Measurements from ENCODE around the gene CNNM2. TPM values are rescaled to one million over a fixed set of nuclear protein-coding genes. Genes with fewer than 3 reads are reported as not detected.
"Not testable (repeated sequence)": the region's sequence is repeated elsewhere in the genome, so short reads cannot be mapped to it uniquely, and the experiment has no call there.

Gene CNNM2
- total RNA-seq, 1 experiment from 2014 or later, result 23.5 TPM

- TF ChIP-seq, protein P1, sequence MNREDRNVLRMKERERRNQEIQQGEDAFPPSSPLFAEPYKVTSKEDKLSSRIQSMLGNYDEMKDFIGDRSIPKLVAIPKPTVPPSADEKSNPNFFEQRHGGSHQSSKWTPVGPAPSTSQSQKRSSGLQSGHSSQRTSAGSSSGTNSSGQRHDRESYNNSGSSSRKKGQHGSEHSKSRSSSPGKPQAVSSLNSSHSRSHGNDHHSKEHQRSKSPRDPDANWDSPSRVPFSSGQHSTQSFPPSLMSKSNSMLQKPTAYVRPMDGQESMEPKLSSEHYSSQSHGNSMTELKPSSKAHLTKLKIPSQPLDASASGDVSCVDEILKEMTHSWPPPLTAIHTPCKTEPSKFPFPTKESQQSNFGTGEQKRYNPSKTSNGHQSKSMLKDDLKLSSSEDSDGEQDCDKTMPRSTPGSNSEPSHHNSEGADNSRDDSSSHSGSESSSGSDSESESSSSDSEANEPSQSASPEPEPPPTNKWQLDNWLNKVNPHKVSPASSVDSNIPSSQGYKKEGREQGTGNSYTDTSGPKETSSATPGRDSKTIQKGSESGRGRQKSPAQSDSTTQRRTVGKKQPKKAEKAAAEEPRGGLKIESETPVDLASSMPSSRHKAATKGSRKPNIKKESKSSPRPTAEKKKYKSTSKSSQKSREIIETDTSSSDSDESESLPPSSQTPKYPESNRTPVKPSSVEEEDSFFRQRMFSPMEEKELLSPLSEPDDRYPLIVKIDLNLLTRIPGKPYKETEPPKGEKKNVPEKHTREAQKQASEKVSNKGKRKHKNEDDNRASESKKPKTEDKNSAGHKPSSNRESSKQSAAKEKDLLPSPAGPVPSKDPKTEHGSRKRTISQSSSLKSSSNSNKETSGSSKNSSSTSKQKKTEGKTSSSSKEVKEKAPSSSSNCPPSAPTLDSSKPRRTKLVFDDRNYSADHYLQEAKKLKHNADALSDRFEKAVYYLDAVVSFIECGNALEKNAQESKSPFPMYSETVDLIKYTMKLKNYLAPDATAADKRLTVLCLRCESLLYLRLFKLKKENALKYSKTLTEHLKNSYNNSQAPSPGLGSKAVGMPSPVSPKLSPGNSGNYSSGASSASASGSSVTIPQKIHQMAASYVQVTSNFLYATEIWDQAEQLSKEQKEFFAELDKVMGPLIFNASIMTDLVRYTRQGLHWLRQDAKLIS (CRISPR knock-in tag; IDR thresholded peaks at IDR 0.05; ENCODE audit: borderline replicate concordance), result no peak
- TF ChIP-seq AR (CRISPR knock-in tag; IDR thresholded peaks at IDR 0.05), result no peak
- no peak for TF ChIP-seq SMAD3 (CRISPR knock-in tag; IDR thresholded peaks at IDR 0.05; ENCODE audit: borderline replicate concordance)
- no peak for TF ChIP-seq GTF2I (CRISPR knock-in tag; conservative IDR thresholded peaks at IDR 0.05)
- no peak for TF ChIP-seq TCF7 (CRISPR knock-in tag; IDR thresholded peaks at IDR 0.05; ENCODE audit: low read depth)
Measured at GRCh38 chr10:103066141-103067098, 148.3 kb downstream of the CNNM2 start (continued).

GRCh38 chr10:103067099-103067477 lies 149.0 kb downstream of the CNNM2 start:
- H3K27ac Mint-ChIP-seq; H3K36me3 Mint-ChIP-seq; POLR2A ChIA-PET; ATAC-seq; H3K4me3 Mint-ChIP-seq; H3K27me3 Mint-ChIP-seq (ENCODE audit: low read depth); DNase-seq (ENCODE audit: low spot score); H3K9me3 Mint-ChIP-seq: not testable (repeated sequence)
- H3K4me1 Mint-ChIP-seq, result peaks cover 15% of the 10 kb centered on the region
- CTCF ChIA-PET, result interaction anchor here (0.5 to 1.7 kb wide), 6 partner anchors 9 to 232 kb away, joined by 3 to 5 read pairs (median 3); no protein-coding TSS in a partner anchor

DNA sequence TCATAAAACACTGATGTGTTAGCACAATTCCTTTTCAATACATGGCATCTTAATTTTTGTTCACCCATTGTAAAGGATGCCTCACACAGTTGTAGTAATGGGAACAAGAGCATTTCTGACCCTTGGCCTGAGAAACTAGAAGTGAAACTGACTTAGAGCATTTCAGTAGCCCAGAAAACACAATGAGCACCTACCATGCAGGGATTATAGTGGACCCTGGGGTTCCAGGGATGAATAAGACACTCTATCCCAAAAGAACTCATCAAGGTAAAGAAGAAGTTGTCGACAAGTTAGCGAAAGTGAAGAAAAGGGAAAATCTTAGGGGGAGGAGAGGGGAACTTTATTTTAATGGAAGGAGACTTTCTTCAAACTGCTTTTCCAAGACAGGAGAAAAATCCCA lies 149.4 kb downstream of the CNNM2 start:
- no peaks in the 10 kb centered on the region; the same call in 1 of the 2 replicates for H3K36me3 Mint-ChIP-seq
- TF ChIP-seq ESRRA (CRISPR knock-in tag; IDR thresholded peaks at IDR 0.05; ENCODE audit: borderline replicate concordance) (no peak), ZNF396 (CRISPR knock-in tag; IDR thresholded peaks at IDR 0.05; ENCODE audit: borderline replicate concordance) (no peak), IRF2 (CRISPR knock-in tag; IDR thresholded peaks at IDR 0.05; ENCODE audit: borderline replicate concordance, low read depth) (no peak), ZNF425 (CRISPR knock-in tag; conservative IDR thresholded peaks at IDR 0.05) (no peak), ZNF512 (CRISPR knock-in tag; IDR thresholded peaks at IDR 0.05; ENCODE audit: borderline replicate concordance) (no peak), KAT7 (CRISPR knock-in tag; IDR thresholded peaks at IDR 0.05; ENCODE audit: borderline replicate concordance) (no peak)
- TF ChIP-seq, protein P2, sequence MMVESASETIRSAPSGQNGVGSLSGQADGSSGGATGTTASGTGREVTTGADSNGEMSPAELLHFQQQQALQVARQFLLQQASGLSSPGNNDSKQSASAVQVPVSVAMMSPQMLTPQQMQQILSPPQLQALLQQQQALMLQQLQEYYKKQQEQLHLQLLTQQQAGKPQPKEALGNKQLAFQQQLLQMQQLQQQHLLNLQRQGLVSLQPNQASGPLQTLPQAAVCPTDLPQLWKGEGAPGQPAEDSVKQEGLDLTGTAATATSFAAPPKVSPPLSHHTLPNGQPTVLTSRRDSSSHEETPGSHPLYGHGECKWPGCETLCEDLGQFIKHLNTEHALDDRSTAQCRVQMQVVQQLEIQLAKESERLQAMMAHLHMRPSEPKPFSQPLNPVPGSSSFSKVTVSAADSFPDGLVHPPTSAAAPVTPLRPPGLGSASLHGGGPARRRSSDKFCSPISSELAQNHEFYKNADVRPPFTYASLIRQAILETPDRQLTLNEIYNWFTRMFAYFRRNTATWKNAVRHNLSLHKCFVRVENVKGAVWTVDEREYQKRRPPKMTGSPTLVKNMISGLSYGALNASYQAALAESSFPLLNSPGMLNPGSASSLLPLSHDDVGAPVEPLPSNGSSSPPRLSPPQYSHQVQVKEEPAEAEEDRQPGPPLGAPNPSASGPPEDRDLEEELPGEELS (CRISPR knock-in tag; IDR thresholded peaks at IDR 0.05), result no peak
- ChIA-PET POLR2A (no interaction called here), CTCF (interaction anchor here (0.7 to 3.1 kb wide), 3 partner anchors 87 to 177 kb away, joined by 3 to 33 read pairs (median 3); partner anchors contain the start of gene CNNM2)
- peaks cover 15% of the 10 kb centered on the region for H3K4me1 Mint-ChIP-seq
- H3K27ac Mint-ChIP-seq, result no peak overlapping the region
- DNase-seq (ENCODE audit: low spot score) (no peak), ATAC-seq (no peak)
- H3K27me3 Mint-ChIP-seq (ENCODE audit: low read depth), result no peaks in the 10 kb centered on the region
- no peak overlapping the region for H3K4me3 Mint-ChIP-seq
- no peaks in the 10 kb centered on the region for H3K9me3 Mint-ChIP-seq

Measured in WTC11 (cell line).